LNCAP (cell line): ENCODE results near the gene TRRAP.

Experiments used
- CTCF ChIP-seq: fragments of 450-650 bp; IDR thresholded peaks from 2 replicates; pipeline ENCODE4 v1.5.1; 2017; ENCODE audit warnings: mild to moderate bottlenecking

The TRRAP gene

DNA sequence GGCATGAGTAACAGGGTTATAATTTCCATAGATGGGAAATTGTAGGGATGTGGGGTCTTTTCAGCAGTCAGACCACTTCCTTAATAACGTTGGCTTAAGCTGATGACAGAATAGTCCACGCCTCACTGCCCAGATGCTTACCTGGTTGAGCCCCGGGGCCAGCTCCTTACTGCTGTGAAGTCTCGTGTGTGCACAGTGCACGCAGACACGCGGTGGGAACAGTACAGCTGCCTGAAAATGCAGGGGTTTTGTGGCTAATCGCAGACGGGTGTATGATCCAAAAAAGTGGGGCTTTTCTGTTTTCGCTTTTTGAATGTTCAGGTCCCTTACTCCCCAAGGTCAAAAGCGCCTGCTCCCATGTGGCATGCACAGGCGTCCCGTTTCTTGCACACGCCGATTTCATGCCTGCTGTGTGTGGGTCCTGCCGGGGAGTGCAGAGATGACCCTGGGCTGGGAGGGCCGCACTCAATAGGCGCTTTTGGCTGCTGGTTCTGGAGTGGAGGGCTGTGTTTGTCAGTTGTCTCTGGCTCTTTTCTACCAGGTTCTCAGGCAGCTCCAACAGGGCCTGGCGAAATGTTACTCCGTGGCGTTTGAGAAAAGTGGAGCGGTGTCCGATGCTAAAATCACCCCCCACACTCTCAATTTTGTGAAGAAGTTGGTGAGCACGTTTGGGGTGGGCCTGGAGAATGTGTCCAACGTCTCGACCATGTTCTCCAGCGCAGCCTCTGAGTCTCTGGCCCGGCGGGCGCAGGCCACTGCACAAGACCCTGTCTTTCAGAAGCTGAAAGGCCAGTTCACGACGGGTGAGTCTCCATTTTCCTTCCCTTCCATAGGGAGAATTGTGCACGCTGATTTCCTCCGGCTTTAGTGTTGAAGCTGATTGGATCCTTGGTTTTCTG lies 116.0 kb downstream of the TRRAP start:
- no peak for TF ChIP-seq CTCF

DNA sequence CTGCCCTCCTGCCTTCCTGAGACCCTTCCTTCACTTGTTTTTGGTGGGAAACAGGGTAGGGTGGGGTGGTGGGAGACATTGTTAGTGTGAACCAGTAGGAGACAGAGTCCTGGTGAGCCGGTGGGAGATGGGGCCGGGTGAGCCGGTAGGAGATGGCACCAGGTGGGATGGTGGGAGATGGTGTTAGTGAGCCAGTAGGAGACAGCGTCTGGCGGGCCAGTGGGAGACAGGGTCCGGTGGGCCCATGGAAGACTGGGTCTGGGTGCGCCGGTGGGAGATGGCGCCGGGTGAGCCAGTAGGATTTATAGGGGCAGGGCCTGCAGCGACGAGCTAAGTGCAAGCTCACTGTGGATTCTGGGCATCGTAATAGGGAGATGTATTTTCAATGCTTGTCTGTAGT lies 116.8 kb downstream of the TRRAP start:
- TF ChIP-seq CTCF: no peak

- no peak for TF ChIP-seq CTCF
These were observed 117.3 kb downstream of the TRRAP start for GRCh38 chr7:98995523-98996149.

DNA sequence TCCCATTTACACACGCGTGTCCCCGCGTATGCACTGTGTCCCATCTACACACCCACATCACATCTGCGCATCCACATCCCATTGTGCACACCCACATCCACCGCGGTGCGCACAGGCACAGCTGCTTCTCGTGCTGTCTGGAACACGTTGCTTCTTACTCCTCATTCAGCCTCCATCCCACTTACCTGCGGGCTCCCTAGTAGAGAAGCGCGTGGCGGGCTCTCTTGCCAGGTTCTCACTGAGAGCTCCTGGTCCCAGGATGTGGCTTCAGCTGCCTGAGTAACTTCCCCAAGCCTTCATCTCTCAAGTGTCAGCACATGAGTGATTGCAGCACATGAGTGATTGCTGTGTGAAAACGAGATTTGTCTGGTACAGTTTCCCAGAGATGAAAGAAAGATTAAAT lies 117.8 kb downstream of the TRRAP start:
- no peak for TF ChIP-seq CTCF

- no peak for TF ChIP-seq CTCF
These were observed 119.5 kb downstream of the TRRAP start for GRCh38 chr7:98997846-98998245.

DNA sequence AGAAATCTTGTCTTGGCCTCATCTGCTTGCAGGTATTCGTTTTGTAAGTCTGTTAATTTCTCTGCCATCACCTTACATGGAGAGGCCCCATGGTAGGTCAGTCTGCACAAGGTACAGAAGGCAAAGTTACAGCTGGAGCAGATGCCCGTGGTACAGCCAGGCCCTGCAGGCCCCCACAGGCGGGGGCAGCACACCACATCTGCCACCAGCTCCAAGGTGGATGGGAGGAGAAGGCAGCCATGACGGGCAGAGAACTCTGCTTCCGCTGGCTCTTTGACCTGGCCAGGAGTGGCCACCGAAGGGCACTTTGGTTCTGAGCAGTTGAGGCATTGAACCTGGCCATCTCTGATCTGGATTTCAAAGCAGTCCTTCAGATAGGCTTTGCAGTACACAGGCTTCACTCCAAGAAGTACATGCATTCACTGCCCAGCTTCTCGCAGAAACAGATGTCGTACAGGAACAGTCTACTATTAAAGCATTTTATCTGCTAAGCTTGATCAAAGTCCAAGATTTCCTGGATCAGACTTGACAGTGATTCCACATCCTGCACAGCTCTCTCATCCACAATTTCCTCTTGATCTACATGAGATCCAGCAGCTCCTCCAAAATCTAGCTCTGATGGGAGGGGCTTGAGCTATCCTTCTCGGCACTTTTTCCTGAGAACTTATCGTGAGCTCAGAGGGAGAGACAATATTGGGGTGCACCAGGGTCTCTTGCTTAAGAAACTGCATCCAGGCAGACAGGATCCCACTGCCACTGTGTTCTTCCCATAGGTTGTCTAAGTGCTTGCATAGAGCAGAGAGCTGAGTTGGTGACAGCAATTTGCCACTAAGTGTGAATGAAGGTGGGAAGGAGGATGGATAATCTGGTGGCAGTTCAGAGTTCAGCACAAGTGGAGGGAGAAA lies 120.7 kb downstream of the TRRAP start:
- no peak for TF ChIP-seq CTCF

- no peak for TF ChIP-seq CTCF
These were observed 122.0 kb downstream of the TRRAP start for GRCh38 chr7:99000196-99000903.
